Stimulated activated naive CD8-positive, alpha-beta T cell treated with anti-CD3 and anti-CD28 coated beads, Interleukin-15, Interleukin-2, amounts not matched to agents 100 ng/mL and 50 ng/mL, for 24 hours (primary cell): ENCODE results near the gene KIFAP3.

Source experiments
- H3K27ac Mint-ChIP-seq: one replicate; pipeline ENCODE4 v1.8.0; 2021; ENCODE audit warnings: mild to moderate bottlenecking, mixed read lengths
- H3K27me3 Mint-ChIP-seq: one replicate; pipeline ENCODE4 v1.8.0; 2021; ENCODE audit warnings: mixed read lengths
- H3K36me3 Mint-ChIP-seq: one replicate; pipeline ENCODE4 v1.8.0; 2021; ENCODE audit warnings: low read depth, mixed read lengths
- H3K4me1 Mint-ChIP-seq: one replicate; pipeline ENCODE4 v1.8.0; 2021; ENCODE audit warnings: low read depth, mixed read lengths
- H3K4me3 Mint-ChIP-seq: one replicate; pipeline ENCODE4 v1.8.0; 2021; ENCODE audit warnings: mild to moderate bottlenecking, mixed read lengths
- H3K9me3 Mint-ChIP-seq: one replicate; pipeline ENCODE4 v1.8.0; 2021; ENCODE audit warnings: mixed read lengths

Gene KIFAP3

DNA sequence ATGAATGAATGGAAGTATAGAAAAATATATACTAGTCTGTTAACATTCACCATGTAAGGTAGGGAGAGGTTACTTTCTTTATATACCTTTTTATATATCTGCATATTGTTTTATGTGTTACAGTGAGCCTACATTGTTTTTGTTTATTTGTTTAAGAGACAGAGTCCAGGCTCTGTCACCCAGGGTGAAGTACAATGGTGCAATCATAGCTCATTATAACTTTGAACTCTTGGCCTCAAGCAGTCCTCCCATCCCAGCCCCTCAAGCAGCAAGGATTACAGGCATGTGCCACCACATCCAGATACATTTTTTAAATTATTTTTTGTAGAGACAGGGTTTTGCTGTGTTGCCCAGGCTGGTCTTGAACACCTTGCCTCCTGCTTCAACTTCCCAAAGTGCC lies 173.4 kb downstream of the KIFAP3 start:
- Mint-ChIP-seq H3K36me3 (no peaks in the 10 kb centered on the region), H3K27me3 (peaks cover 19% of the 10 kb centered on the region), H3K9me3 (no peaks in the 10 kb centered on the region), H3K4me1 (peaks cover 20% of the 10 kb centered on the region), H3K27ac (no peak overlapping the region), H3K4me3 (no peak overlapping the region)

DNA sequence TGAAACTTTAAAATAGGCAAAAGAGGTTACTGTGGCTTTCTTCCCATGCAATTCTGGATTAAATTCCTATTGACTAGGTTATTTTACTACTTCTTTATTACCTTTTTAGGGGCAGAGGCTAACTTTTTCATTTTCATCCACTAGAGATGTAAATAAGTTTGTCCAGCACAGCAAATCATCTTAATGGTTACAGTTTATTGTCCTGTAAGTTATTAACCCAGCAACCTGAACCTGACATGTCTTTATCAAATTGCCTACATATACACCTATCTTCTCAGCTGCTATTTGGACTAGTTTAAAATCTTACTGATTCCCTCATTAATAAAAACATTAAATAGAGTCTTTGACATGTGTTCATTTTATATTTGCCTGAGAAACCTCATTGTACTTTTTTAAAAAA lies 173.9 kb downstream of the KIFAP3 start:
- Mint-ChIP-seq H3K4me3 (no peak overlapping the region), H3K27me3 (peaks cover 19% of the 10 kb centered on the region)

DNA sequence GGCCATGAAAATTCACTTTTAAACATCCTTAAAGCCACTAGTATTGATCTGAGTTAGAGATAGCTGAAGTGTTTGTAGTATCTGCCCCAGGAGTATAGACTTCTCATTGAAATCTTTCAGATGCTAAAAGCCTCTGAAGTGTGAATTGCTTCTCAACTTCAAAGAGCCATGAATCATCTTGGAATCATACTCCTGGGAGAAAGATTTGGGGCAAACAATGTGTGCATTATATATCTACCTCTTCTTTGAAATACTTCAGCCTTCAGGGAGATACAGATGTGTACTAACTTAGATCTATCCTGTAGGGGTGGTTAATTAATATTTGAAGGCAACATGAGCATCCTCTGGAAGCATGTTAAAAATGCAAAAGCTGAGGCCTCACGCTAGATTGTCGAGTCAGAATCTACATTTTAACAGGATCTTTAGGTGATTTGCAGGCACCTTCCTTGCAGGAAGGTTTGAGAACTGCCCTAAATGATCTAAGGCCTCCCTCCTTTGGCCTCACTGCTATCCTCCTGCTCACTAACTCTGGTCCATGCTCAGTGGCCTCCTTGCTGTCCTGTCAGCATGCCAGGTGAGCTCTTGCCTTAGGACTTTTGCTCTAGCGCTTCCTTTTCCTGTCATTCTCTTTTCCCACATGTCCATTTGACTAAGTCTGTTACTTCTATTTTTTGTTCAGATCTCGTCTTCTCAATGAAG lies 174.8 kb downstream of the KIFAP3 start:
- peaks cover 20% of the 10 kb centered on the region for H3K4me1 Mint-ChIP-seq
- no peak overlapping the region for H3K4me3 Mint-ChIP-seq
- H3K27ac Mint-ChIP-seq: no peak overlapping the region
- peaks cover 19% of the 10 kb centered on the region for H3K27me3 Mint-ChIP-seq
- no peaks in the 10 kb centered on the region for H3K9me3 Mint-ChIP-seq
- H3K36me3 Mint-ChIP-seq: no peaks in the 10 kb centered on the region

More for the DNA sequence above, 173.9 kb downstream of the KIFAP3 start:
- Mint-ChIP-seq H3K36me3 (no peaks in the 10 kb centered on the region), H3K27ac (no peak overlapping the region), H3K4me1 (peaks cover 20% of the 10 kb centered on the region), H3K9me3 (no peaks in the 10 kb centered on the region)

DNA sequence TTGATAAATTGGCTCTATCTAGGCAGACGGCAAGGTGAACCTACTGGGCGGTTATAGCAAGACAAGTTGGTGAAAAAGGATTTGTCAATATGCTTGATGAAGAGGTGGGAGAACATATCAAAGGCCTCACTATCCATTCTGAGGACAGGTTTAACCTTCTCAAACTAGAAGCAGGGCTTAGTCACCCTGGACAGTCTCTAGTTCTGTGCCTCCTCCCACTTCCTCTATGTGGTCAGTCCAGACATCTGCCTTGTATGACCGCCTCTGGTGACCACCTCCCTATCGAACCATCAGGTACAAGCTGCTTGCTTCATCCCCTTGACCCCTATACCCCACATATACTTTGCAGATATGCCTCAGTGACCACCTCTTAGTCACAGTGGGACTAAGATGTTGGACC lies 178.5 kb downstream of the KIFAP3 start:
- Mint-ChIP-seq H3K36me3 (no peaks in the 10 kb centered on the region), H3K27me3 (peaks cover 7% of the 10 kb centered on the region), H3K4me1 (peaks cover 25% of the 10 kb centered on the region), H3K4me3 (no peak overlapping the region), H3K9me3 (no peaks in the 10 kb centered on the region), H3K27ac (no peak overlapping the region)

DNA sequence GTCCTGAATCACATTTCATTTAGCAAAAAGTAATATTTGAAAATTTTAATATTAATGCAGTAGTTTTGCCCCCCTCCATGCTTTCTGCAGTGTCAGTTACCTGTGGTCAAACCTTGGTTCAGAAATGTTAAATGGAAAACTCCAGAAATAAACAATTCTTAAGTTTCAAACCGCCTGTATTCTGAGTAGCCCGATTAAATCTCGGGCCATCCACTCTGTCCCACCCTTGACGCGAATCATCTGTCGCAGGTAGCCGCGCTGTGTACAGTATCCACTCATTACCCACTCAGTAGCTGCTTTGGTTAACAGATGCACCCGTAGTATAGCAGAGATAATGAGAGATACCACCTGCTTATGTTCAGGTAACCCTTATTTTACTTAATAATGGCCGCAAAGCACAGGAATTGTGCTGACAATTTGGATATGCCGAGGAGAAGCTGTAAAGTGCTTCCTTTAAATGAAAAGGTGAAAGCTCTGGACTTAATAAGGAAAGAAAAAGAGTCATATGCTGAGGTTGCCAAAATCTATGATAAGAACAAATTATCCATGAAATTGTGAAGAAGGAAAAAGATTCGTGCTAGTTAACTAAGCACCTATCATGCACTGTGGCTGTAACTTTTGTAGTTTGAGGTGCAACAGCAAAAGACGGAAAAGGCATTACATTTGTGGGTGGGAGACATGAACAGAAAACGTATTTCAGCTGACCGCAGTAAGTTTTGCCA lies 179.9 kb downstream of the KIFAP3 start:
- peaks cover 38% of the 10 kb centered on the region for H3K4me1 Mint-ChIP-seq
- peak overlapping the region; percentile 100 for H3K27ac Mint-ChIP-seq
- no peaks in the 10 kb centered on the region for H3K9me3 Mint-ChIP-seq
- peaks cover 7% of the 10 kb centered on the region for H3K27me3 Mint-ChIP-seq
- H3K4me3 Mint-ChIP-seq: peak overlapping the region; percentile 86
- peaks cover 3% of the 10 kb centered on the region for H3K36me3 Mint-ChIP-seq

DNA sequence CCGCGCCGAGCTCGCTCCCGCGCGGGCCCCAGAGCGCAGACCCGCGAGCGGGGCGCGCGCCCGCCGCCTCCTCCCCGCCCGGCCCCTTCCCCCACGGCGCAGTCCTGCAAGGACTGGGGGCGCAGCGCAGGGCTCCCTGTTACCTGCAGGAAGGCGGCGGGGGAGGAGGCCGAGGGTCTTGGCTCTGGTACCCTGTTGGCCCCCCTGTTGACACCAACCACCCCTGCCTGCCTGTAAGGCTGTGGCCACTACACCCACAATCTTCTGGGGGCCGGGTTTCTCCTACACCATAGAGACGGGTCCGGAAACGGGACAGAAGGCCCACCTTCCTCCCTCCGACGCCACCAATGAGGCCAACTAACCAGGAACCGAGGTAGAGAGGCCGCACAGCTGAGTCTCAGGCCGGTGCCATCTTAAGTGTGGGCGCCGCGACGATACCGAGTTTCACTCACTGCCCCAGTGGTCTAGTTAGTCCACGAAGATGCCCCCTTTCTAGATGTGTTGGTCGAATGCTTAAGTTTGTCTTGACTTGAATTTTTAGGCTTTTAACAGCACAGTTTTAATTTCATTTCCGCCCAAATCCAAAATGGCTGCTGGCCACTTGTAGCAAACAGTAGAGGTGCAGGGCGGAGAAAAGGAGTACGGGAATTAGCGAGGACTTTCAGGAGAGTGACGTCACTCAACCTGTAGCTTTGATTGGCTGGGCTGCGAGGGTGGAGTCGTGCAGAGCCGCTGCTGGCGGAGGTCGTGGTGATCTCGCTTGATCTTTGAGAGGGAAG lies 180.7 kb downstream of the KIFAP3 start, which contains the start of gene SCYL3:
SCYL3 (minus strand) TSS at position 252 of the 779 bp plus-strand sequence. CDS start 5,056 bp downstream, outside the sequence.
- H3K27ac Mint-ChIP-seq: peak within 1 kb of the TSS; percentile 100
- H3K4me1 Mint-ChIP-seq: peaks cover 44% of the 10 kb centered on the region

DNA sequence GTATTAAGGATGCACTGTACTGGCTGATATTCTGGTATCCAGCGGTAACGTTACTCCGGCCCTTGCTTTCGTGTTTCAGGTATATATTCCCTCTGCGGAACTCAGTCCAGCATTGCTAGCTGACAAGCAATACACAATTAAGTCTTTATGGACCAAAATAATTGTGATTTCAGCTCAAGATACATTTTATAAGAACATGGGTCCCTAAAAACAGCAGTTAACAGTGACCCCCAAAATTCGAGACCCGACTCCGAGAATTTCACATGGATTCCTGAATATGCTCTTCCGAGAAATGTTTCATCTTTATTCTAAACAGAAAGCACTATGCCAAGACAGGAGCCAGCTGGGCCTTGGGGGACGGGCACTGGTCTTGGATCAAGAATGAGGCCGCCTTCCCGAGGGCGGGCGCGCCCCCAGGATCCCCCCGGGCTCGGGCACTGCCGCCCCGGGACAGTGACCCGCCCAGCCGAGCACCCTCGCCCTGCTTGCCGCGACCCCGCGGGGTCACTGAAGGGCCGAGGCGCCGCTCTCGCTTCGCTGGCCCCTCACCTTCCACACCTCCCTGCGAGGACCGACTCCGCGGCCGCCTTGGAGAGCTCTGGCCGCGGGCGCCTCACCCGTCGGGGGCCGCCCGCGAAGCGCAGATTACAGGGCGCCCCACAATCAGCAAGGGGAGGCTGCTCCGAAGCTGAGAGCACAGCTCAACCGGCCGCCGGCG lies 181.4 kb downstream of the KIFAP3 start:
- H3K9me3 Mint-ChIP-seq: no peaks in the 10 kb centered on the region
- H3K27me3 Mint-ChIP-seq: peaks cover 7% of the 10 kb centered on the region
- peak overlapping the region; percentile 86 for H3K4me3 Mint-ChIP-seq
- H3K27ac Mint-ChIP-seq: peak overlapping the region; percentile 91
- peaks cover 51% of the 10 kb centered on the region for H3K4me1 Mint-ChIP-seq
- peaks cover 12% of the 10 kb centered on the region for H3K36me3 Mint-ChIP-seq

More for the DNA sequence above, 180.7 kb downstream of the KIFAP3 start, which contains the start of gene SCYL3:
- H3K27me3 Mint-ChIP-seq: peaks cover 7% of the 10 kb centered on the region
- H3K36me3 Mint-ChIP-seq: peaks cover 4% of the 10 kb centered on the region
- no peaks in the 10 kb centered on the region for H3K9me3 Mint-ChIP-seq
- peak within 1 kb of the TSS; percentile 86 for H3K4me3 Mint-ChIP-seq

DNA sequence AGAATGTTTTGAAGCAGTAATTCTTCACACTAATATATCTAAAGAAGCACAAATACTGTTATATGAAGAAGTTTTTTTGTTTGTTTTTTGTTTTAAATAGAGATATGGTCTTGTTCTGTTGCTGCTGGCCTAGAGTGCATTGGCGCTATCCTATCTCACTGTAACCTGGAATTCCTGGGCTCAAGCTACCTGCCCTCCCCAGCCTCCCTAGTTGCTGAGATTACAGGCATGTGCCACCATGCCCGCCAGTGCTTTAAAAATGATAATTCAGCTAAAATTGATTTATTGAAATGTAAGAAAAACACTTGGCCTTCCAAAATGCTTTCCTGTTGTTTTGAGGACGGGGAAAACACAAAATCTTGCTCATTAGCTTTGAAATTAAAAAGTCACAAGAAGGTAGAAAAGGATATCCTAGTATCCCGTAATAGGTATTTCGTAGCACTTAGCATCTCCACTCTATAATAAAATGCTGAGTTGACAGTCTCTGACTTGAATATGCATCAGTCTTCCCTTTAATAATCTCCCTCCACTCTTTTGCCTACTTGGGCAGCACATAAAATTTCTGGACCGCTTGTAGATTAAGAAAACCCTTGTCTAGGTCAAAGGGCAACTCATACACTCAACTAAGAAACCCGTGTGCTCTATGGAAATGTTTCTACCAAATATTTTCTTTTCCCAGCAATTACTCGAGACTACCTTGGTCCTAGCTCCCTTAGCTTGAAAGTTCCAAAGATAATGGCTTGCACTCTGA lies 182.1 kb downstream of the KIFAP3 start:
- H3K4me1 Mint-ChIP-seq: peaks cover 53% of the 10 kb centered on the region
- peaks cover 2% of the 10 kb centered on the region for H3K27me3 Mint-ChIP-seq
- peak overlapping the region; percentile 91 for H3K27ac Mint-ChIP-seq
- H3K36me3 Mint-ChIP-seq: peaks cover 17% of the 10 kb centered on the region
- no peaks in the 10 kb centered on the region for H3K9me3 Mint-ChIP-seq
- peak overlapping the region; percentile 86 for H3K4me3 Mint-ChIP-seq

DNA sequence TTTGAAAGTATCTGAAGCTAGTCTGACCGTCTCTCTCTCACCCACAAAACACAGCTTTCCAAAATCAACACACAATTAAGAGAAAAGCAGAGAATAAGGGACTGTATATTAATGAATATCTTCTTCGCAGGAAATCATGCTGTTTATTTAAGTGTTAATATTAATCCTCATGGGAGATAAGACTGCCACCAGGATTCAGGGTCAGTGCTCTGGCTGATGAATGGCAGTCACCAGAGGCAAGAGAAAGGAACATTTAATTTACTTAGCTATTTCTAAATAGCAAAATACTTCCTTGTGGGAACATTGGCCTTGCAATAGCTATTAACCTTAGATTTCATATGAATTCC lies 183.0 kb downstream of the KIFAP3 start:
- peak overlapping the region; percentile 91 for H3K27ac Mint-ChIP-seq
- H3K4me1 Mint-ChIP-seq: peaks cover 53% of the 10 kb centered on the region
- no peaks in the 10 kb centered on the region for H3K9me3 Mint-ChIP-seq
- H3K27me3 Mint-ChIP-seq: no peaks in the 10 kb centered on the region
- H3K36me3 Mint-ChIP-seq: peaks cover 26% of the 10 kb centered on the region
- H3K4me3 Mint-ChIP-seq: peak overlapping the region; percentile 86

DNA sequence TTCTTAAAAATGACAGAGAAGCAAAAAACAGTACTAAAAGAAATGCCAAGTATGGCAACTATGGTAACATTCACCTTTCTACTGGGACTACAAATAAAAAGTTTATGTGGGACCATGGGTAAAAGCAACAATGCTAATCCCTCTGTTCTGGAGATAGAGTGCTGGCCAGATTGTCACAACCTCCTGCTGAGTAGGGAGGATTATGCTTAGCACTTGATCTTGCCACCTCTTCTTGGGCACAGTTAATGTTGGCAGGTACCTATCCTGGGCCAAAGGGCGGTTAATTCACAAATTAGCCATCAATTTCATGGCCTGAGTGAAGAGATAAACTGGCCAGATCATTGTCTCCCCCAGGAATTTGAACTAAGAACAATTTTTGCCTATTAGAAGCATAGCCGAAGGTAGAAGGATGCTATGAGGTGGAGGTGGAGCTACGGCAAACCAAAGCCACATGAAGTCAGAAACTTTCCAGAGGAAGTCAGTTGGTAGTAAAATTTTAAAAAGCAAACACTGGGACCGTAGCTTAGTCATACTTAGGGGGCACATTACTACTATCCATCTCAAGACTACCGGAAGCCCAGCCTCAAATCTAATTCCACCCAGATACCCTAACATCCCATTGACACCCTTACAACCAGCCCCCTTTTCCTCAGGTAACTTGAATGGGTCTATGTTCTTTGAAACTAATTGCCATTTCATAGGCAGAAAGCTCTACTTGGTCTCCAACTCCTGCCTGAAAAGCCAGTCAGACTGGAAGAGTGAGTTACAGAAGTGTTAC lies 183.5 kb downstream of the KIFAP3 start:
- H3K27ac Mint-ChIP-seq: peak overlapping the region; percentile 91
- H3K4me1 Mint-ChIP-seq: peaks cover 53% of the 10 kb centered on the region
- peaks cover 30% of the 10 kb centered on the region for H3K36me3 Mint-ChIP-seq
- H3K4me3 Mint-ChIP-seq: peak overlapping the region; percentile 86
- no peaks in the 10 kb centered on the region for H3K9me3 Mint-ChIP-seq
- no peaks in the 10 kb centered on the region for H3K27me3 Mint-ChIP-seq

DNA sequence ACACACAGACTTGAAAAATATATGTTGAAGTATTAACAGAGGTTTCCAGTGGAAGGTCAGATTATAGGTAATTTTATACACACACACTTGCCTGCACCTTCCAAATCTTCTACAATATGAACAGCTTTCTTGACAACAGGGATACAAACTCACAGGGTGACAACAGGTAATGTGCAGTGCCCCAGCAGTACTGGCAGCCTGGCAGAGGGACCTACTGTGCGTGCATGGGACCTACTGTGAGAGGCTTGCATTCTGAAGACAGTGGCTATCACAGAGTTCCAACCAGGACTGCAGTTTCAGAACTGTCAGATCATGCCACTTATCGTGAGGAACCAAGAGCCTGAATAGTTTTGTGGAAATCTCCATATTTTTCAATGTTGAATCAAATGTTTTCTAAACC lies 184.6 kb downstream of the KIFAP3 start:
- Mint-ChIP-seq H3K27ac (peak overlapping the region; percentile 73), H3K36me3 (peaks cover 39% of the 10 kb centered on the region), H3K9me3 (no peaks in the 10 kb centered on the region), H3K4me1 (peaks cover 53% of the 10 kb centered on the region), H3K27me3 (no peaks in the 10 kb centered on the region), H3K4me3 (no peak overlapping the region)

DNA sequence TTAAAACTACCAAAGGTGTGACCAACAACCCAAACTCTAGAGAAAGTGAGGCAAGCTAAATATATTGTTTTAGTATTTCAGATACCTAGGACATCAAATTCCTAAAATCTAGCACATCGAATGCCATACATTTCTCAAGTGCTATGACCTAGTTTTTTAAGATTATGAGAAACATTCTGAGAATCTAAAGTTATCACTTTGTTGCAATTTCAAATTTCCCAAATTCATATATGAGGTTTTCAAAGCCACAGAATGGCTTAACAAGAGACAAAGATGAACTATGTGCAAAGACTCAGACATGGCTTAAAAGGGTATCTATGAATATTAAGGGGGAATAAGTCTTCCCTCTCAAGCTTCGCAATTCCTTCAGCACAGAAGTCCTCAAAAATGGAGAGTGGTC lies 187.6 kb downstream of the KIFAP3 start:
- peaks cover 43% of the 10 kb centered on the region for H3K36me3 Mint-ChIP-seq
- H3K27ac Mint-ChIP-seq: no peak overlapping the region
- H3K4me3 Mint-ChIP-seq: no peak overlapping the region
- no peaks in the 10 kb centered on the region for H3K9me3 Mint-ChIP-seq
- H3K27me3 Mint-ChIP-seq: no peaks in the 10 kb centered on the region
- peaks cover 40% of the 10 kb centered on the region for H3K4me1 Mint-ChIP-seq

DNA sequence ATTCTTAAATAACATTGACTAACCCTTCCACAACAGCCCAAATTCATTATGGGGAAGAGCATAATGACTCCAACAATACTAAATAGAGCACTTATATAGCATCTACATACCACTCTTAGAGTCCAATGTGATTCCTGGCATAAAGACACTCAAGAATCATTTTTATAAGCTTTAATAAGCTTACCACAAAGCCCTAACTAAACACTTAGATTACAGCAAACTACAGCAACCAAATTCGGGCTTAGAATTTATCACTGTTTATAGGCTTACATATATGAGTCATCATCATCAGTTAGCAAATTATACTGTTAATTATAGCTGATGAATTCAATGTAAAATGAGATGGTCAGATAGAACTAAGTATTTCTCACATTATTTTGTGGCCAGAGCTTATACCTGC lies 188.1 kb downstream of the KIFAP3 start:
- Mint-ChIP-seq H3K27ac (no peak overlapping the region), H3K4me3 (no peak overlapping the region), H3K4me1 (peaks cover 36% of the 10 kb centered on the region), H3K27me3 (no peaks in the 10 kb centered on the region), H3K36me3 (peaks cover 43% of the 10 kb centered on the region), H3K9me3 (no peaks in the 10 kb centered on the region)
